ENCODE measurements around the gene LDB2.

LDB2 gene

DNA sequence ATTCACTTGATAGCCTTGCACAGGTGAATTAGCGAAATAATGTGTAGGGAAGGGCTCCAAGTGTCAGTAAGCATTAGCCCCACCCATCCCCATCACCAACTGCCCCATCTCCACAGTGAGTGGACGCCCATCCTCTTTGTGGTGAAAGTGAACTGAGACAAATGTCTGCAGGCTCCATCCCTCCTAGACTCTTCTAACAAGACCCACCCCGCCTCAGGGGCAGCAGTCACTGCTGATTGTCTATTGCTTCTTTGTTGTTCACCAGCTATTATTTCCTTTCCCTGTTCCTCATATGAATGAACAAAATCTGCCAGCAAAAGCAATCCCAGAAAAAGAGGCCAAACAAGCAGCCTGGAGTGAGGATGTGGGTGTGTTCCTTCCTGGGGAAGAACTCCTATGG lies 96.4 kb downstream of the LDB2 start:
- no peak for DNase-seq (ENCODE audit: low read depth)

DNA sequence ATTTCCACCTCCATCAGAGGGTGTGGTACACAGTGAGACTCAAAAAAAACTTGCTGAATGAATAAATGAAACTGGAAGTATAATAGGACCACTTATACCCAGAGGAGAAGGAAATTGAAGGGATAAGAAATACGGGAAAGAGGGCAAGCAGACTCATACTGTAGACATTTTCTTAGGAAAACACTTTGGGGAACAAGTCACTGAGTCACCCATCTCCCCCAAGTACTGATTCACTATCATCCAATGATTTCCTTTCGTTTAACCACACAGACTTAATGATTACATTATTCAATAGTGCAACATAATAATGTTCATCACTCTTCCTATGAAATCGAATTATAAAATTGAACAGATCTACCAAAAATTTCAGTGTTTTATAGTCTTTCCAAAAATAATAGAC lies 97.1 kb downstream of the LDB2 start:
- no peak for DNase-seq (ENCODE audit: low read depth)

DNA sequence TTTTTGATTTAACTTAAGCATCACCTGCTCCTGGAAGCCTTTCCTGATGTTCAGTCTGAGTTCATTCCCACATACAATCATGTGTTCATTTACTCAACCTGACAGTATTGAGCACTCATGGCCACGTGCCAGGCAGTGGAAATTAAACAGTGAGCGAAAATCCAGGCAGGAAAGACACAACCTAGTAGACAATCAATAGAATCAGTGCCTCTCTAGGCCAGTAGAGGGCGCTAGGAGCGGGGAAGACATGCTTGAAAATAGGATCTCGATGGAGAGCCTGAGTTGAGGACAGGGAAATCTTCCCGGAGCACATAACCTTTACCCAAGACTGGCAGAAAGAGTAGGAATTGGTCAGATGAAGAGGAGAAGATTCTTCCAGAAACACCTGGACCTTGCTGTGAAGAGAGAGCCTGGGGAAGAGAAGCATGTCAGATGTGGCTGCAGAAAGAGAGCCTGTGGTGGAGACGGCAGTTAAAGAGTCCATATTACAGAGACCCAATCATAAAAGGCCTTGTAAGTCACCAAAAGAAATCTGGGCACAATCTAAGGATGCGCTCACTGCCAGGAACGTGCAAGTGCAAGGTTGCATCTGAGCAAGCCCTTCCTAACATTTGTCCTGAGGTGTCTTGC lies 103.5 kb downstream of the LDB2 start:
- peak; percentile 4 for DNase-seq (ENCODE audit: low read depth)

GRCh38 chr4:16791460-16791859 lies 107.0 kb downstream of the LDB2 start:
- no peak for DNase-seq (ENCODE audit: low read depth)

DNA sequence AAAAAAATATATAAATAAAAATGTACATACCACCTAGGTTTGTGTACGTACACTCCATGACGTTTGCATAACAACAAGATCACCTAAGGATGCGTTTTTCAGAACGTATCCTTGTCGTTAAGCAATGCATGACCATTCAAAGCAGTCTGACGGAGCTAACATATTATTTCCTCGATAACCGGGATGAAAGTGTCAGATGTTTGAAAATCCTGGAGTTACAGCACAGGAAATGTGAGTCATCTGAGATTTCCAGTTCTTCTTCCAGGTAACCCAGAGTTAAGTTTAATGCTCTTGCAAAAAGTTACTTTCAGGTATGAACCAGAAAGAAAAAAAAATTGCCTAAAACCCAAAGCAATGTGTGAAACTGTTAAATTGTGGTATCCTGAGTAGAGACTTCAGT lies 107.9 kb downstream of the LDB2 start:
- DNase-seq (ENCODE audit: low read depth): no peak

DNA sequence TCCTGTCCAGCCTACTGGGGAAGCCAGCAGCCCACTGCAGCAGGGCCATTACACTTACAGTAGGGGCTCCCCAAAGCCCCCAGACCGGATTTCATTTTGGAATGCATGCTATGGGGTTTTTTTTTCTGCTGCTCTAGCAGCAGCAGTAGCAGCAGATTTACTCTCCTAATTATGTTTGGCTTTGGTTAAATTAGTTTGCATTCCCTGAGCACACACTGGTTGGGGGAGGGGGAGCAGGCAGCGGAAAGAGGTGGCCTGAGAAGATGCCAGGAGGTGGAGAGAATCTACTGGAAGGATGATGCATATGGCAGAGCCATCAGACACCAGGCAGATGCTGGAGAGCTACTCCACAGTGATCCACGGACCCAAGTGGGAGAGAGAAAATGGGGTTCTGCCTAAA lies 109.6 kb downstream of the LDB2 start:
- no peak for DNase-seq (ENCODE audit: low read depth)

- DNase-seq (ENCODE audit: low read depth): no peak
Measured at GRCh38 chr4:16785793-16786527, 112.5 kb downstream of the LDB2 start.

DNA sequence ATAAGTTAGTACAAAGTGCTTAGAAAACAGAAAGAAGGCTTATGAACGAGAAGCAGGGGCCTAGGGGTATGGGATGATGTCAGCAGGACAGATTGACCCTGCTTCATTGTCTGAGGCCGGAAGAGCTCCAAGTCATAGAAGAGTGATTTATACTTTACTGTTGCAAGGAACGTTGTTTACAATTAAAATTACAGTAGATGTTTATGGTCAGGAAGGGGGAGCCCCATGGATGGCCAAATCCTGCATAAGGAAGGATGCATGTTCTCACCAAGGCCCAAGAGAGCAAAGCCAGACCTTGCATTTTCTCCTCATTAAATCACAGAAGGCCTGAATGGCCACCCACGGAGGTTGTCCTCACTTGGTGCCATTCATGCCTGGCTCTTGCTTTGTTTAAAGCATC lies 115.3 kb downstream of the LDB2 start:
- DNase-seq (ENCODE audit: low read depth): no peak

- no peak for DNase-seq (ENCODE audit: low read depth)
Measured at GRCh38 chr4:16779028-16779675, 119.3 kb downstream of the LDB2 start.

- DNase-seq (ENCODE audit: low read depth): no peak
Measured at GRCh38 chr4:16777726-16778125, 120.7 kb downstream of the LDB2 start.

- no peak for DNase-seq (ENCODE audit: low read depth)
Measured at GRCh38 chr4:16775411-16776154, 122.9 kb downstream of the LDB2 start.

GRCh38 chr4:16772366-16772850 lies 126.0 kb downstream of the LDB2 start:
- no peak for DNase-seq (ENCODE audit: low read depth)

- no peak for DNase-seq (ENCODE audit: low read depth)
Measured at GRCh38 chr4:16770710-16771285, 127.6 kb downstream of the LDB2 start.

GRCh38 chr4:16767861-16768260 lies 130.6 kb downstream of the LDB2 start:
- DNase-seq (ENCODE audit: low read depth): no peak

DNA sequence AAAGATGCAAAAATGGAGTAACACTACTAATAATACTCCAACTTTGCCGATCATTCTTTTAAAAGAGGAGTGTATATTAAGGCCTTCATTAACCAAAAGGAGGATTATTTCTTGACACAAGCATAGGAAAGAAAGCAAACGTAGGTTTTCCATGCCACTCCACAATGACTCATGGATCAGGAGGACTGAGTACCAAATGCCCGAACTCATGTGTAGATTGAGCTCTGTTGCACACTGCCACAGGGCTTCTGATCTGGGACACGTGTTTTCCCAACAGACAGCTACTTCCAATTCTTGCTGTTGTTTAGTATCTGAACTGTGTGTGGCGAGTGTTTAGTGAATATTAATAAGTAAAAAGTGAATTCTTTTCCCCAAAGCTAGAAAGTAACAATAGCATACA lies 131.2 kb downstream of the LDB2 start:
- DNase-seq (ENCODE audit: low read depth): no peak

DNA sequence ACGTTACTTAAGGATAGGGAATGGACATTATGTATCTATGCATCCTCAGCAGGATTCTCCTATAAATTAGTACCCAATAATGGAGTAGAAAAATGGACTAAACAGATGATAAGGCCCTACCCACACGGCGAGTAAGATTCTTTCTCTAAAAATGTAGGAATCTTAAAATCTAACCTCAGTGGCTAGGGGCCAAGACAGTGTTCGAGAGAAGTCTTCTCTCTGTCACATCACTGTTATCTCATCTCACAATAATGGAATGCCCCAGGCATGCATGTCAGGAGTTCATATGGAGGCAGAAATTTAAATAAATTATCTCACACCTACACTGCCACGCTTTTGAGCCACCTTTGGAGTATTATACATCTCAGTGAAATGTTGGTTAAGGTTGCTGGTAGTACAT lies 132.9 kb downstream of the LDB2 start:
- no peak for DNase-seq (ENCODE audit: low read depth)

DNA sequence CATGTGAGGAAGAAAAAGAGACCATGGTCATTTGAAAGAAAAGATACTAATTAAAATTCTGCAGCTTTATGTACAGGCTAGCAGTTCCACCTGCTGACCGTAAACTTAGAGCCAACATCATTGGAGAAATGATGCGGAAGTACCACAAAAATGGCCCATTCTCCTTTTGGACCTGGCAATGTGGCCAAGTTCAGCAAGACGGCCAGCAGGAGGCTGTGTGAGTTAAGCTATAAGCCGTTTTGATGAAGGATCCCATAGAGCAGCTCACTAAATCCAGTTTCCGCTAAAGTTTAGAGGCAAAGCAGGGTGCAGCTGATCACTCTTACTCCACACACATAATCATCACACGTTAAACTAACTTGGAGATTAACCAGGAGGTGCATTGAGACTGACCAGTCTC lies 133.8 kb downstream of the LDB2 start:
- no peak for DNase-seq (ENCODE audit: low read depth)

DNA sequence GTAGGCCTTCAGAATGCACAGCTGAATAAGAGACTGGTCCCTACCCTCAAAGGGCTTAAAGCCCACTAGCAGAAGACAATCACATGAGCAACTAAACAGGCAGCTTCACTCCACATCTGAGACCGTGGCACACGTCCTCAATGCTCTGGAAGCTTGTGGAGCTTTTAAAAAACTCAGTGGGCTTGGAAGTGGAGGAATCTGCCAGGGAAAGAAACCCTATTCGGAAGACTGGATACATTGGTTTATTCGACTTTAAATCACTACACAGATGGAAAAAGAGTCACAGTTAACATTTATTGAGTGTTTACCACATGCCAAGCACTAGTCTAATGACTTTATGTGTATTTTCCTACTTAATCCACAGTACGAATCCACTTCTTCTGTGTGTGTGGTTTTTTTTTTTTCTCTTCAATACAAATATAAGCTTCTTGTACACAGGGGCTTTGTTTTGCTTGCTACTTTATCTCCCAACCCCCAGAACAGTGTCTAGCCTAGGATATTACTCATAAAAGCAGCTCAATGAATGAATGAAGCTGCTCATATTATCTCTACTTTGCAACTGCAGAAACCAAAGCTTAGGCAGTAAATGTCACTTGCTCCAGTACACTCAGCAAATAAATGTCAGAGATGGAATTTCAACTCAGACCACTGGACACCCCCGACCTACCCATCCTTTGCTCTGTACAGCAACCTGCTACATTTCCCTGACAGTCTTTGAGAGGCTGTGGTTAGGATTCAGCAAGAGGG lies 137.7 kb downstream of the LDB2 start:
- DNase-seq (ENCODE audit: low read depth): no peak

DNA sequence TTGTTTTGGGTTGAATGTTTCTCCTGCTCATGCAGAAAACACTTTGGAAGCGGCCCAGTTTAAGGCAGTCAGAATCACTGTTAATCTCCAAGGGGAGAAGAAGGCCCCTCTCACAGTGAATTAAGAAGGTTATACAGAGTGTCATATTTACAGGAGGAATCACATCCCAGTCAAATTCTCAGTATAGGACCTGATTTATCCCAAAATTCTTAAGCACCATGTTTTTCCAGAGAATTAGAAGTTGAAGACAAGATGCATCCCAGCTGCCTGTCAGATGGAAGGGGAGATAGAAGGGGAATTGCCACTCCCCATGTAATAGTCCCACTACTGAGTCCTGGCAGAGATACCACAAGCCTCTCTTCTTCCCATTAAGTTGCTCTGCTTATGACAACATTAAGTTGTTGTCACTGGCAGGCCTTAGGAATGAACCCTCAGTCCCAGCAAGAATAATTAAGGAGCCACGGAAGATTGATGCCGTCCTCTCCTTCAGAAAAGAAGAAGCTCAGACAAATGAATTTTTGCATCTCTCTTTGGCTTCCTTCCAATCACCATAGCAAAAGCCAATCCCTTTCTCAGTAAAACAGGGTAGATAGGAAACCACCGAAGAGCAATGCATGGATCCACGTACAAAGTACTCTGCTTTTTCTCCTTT lies 138.4 kb downstream of the LDB2 start:
- no peak for DNase-seq (ENCODE audit: low read depth)

- no peak for DNase-seq (ENCODE audit: low read depth)
Measured at GRCh38 chr4:16758816-16759215, 139.6 kb downstream of the LDB2 start.

GRCh38 chr4:16758255-16758654 lies 140.2 kb downstream of the LDB2 start:
- no peak for DNase-seq (ENCODE audit: low read depth)

Data from activated T-cell treated with anti-CD3 and anti-CD28 coated beads for 24 hours (primary cell).